Tibial nerve (tissue), 4 donors: Measurements from ENCODE around the gene PGM5. TPM values are rescaled to one million over a fixed set of nuclear protein-coding genes. Genes with fewer than 3 reads are reported as not detected.
A peak's percentile ranks its signal among the peaks of the same experiment; 100 is the strongest.

Source experiments
- DNase-seq, 2 donors: peaks; one replicate each; pipeline ENCODE4 v3.0.0-alpha.2; 2019; ENCODE audit warnings: low spot score in 2 of 2
- H3K27ac ChIP-seq, 4 donors: fragments of 200-600 bp; sonication (generic) in 3 of 4; one replicate each; pipeline ENCODE4 v1.5.1; 2017 to 2019; ENCODE audit warnings: mild to moderate bottlenecking in 1 of 4
- H3K27me3 ChIP-seq, 2 donors: fragments of 200-600 bp; sonication (generic) in 1 of 2; one replicate each; pipeline versions ENCODE4 v1.5.1 to v1.6.0; 2017 to 2019
- H3K36me3 ChIP-seq, 3 donors: fragments of 200-600 bp; sonication (generic); one replicate each; pipeline ENCODE4 v1.5.1; 2018 to 2019
- H3K4me1 ChIP-seq, 4 donors: fragments of 200-600 bp; sonication (generic) in 3 of 4; one replicate each; pipeline ENCODE4 v1.5.1; 2017 to 2019
- H3K4me3 ChIP-seq, 4 donors: fragments of 200-600 bp; sonication (generic) in 3 of 4; one replicate each; pipeline ENCODE4 v1.5.1; 2017 to 2019; ENCODE audit warnings: mild to moderate bottlenecking in 1 of 4, moderate library complexity in 1 of 4
- H3K9me3 ChIP-seq, 4 donors: fragments of 200-600 bp; sonication (generic) in 3 of 4; one replicate each; pipeline ENCODE4 v1.5.1; 2017 to 2019
- CTCF ChIP-seq, 5 experiments: fragments of 200-600 bp in 3 of 5; fragments of 450-650 bp in 2 of 5; sonication (generic) in 3 of 5; IDR thresholded peaks; one replicate each; pipeline ENCODE4 v1.5.1; 2016 to 2019; ENCODE audit warnings: antibody characterized with exemption in 5 of 5, mild to moderate bottlenecking in 3 of 5, moderate library complexity in 2 of 5
- EP300 ChIP-seq, 2 donors: sonication (generic); formaldehyde crosslinking; IDR thresholded peaks; one replicate each; pipeline ENCODE4 v1.6.1; 2017; ENCODE audit warnings: antibody characterized with exemption in 2 of 2, mild to moderate bottlenecking in 1 of 2
- POLR2A ChIP-seq, 2 donors: fragments of 450-650 bp; IDR thresholded peaks; one replicate each; pipeline ENCODE4 v1.6.1; 2017; ENCODE audit warnings: antibody characterized with exemption in 2 of 2, mild to moderate bottlenecking in 2 of 2, moderate library complexity in 2 of 2
- WGBS, 2 donors: methylation state at CpG; one replicate each; pipeline ENCODE4 v1.1.5; 2018; 5-methylcytosine and 5-hydroxymethylcytosine counted together
- total RNA-seq, 4 donors: library from RNA; depleted of rRNA; stranded (reverse); fragments of >200 nt; gene quantifications; one replicate each; pipeline ENCODE4 v1.1.0, GENCODE V29; 2016

The PGM5 gene
- total RNA-seq, 4 donors from 2014 or later, result 20.1 to 43.1 (median 27.0) TPM

DNA sequence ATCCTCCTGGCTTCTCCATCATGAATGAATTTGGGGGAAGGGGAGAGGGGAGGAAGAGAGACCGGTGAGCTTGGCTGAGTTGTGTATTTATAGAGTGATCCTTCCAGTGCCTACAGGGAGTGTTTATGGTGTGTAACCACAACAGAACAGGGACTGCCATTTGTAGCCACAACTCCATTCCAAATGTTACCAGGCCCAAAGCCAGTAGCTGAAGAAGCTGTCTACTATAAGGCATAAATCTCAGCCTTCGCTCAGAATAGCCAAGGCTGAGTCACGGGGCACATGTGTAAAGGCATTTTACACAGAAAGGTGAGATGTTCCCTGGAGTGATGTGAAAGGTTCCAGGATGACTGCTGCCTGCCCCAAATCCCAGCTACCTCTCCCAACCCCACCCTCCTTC, 181.8 kb downstream of the PGM5 start:
- H3K27me3 ChIP-seq, result no peaks in the 10 kb centered on the region
- no peaks in the 10 kb centered on the region for H3K36me3 ChIP-seq
- TF ChIP-seq EP300 (IDR thresholded peaks at IDR 0.05) (no peak), POLR2A (IDR thresholded peaks at IDR 0.05) (no peak), CTCF (IDR thresholded peaks at IDR 0.05) (no peak)
- no peak overlapping the region for H3K4me3 ChIP-seq
- WGBS, 2 donors, result 79 to 82% methylated on average over 3 of the region's 3 CpGs
- H3K27ac ChIP-seq, result no peak overlapping the region
- no peaks in the 10 kb centered on the region for H3K9me3 ChIP-seq
- DNase-seq, result no peak
- peaks cover 0 to 17% (median 2%) of the 10 kb centered on the region in 4 donors for H3K4me1 ChIP-seq

GRCh38 chr9:68540712-68541535, 184.5 kb downstream of the PGM5 start, which contains the start of gene TMEM252:
TSS of gene TMEM252 (minus strand) at chr9:68540883. CDS start at chr9:68540814, 69 bp downstream.
- no peak for TF ChIP-seq CTCF (IDR thresholded peaks at IDR 0.05)
- TF ChIP-seq POLR2A (IDR thresholded peaks at IDR 0.05), result no peak
- TF ChIP-seq EP300 (IDR thresholded peaks at IDR 0.05), result no peak
- H3K27me3 ChIP-seq, result no peaks in the 10 kb centered on the region
- peaks cover 0 to 17% (median 2%) of the 10 kb centered on the region in 4 donors for H3K4me1 ChIP-seq
- no peaks in the 10 kb centered on the region for H3K36me3 ChIP-seq
- H3K4me3 ChIP-seq, result no peak within 1 kb of the TSS
- no peaks in the 10 kb centered on the region for H3K9me3 ChIP-seq
- WGBS, 2 donors, result 20 to 23% methylated on average over 8 of the region's 8 CpGs
- no peak for DNase-seq
- peak within 1 kb of the TSS in 2 of 4 donors; percentile 24 to 39 for H3K27ac ChIP-seq

DNA sequence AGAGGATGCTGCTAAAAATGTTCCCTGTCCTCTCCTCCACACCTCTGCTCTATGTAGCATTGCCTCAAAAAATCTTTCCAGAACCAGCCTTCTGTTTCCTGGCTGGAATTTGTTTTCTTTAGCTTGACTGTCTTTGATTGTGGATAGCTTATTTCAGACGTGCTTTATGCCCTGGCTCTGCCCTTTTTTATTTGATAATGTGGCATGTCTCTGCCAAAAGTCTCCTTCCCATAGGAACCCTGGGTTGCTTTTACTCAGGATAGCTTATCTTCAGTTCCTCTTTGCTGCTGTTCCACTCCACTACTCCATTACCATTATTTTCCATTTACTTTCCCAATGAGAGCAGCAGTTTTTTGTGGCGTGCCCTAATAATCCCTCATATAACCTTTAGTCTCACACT, 185.2 kb downstream of the PGM5 start:
- Histone ChIP-seq H3K36me3 (no peaks in the 10 kb centered on the region), H3K9me3 (no peaks in the 10 kb centered on the region), H3K4me3 (no peak overlapping the region), H3K27ac (peak overlapping the region in 1 of 4 donors; percentile 24), H3K4me1 (peaks cover 0 to 17% (median 4%) of the 10 kb centered on the region in 4 donors), H3K27me3 (no peaks in the 10 kb centered on the region)
- TF ChIP-seq POLR2A (IDR thresholded peaks at IDR 0.05) (no peak), EP300 (IDR thresholded peaks at IDR 0.05) (no peak), CTCF (IDR thresholded peaks at IDR 0.05) (no peak)
- no peak for DNase-seq
- 33 to 39% methylated on average over 2 of the region's 2 CpGs for WGBS, 2 donors

- Histone ChIP-seq H3K27me3 (no peaks in the 10 kb centered on the region), H3K4me3 (no peak overlapping the region), H3K27ac (no peak overlapping the region), H3K9me3 (no peaks in the 10 kb centered on the region), H3K4me1 (peaks cover 0 to 17% (median 6%) of the 10 kb centered on the region in 4 donors), H3K36me3 (no peaks in the 10 kb centered on the region)
- WGBS, 2 donors, result 82 to 86% methylated on average over 3 of the region's 3 CpGs
- TF ChIP-seq POLR2A (IDR thresholded peaks at IDR 0.05), result no peak
- no peak for TF ChIP-seq CTCF (IDR thresholded peaks at IDR 0.05)
- TF ChIP-seq EP300 (IDR thresholded peaks at IDR 0.05), result no peak
- no peak for DNase-seq
Observed at GRCh38 chr9:68545033-68545705, 188.8 kb downstream of the PGM5 start.
